GM23248 (cell line): ENCODE results near the gene NR3C2.

Source experiments
- EZH2 ChIP-seq: fragments of 200-600 bp; sonication (generic); IDR thresholded peaks from 2 replicates; pipeline ENCODE4 v1.6.1; 2018; ENCODE audit warnings: antibody characterized with exemption, mild to moderate bottlenecking; ENCODE audit not compliant: insufficient read depth, poor library complexity, severe bottlenecking
- EZH2phosphoT487 ChIP-seq: fragments of 200-600 bp; sonication (generic); IDR thresholded peaks from 2 replicates; pipeline ENCODE4 v1.6.1; 2018; ENCODE audit warnings: antibody characterized with exemption, moderate library complexity, mild to moderate bottlenecking, low read depth; ENCODE audit not compliant: insufficient read depth

DNA sequence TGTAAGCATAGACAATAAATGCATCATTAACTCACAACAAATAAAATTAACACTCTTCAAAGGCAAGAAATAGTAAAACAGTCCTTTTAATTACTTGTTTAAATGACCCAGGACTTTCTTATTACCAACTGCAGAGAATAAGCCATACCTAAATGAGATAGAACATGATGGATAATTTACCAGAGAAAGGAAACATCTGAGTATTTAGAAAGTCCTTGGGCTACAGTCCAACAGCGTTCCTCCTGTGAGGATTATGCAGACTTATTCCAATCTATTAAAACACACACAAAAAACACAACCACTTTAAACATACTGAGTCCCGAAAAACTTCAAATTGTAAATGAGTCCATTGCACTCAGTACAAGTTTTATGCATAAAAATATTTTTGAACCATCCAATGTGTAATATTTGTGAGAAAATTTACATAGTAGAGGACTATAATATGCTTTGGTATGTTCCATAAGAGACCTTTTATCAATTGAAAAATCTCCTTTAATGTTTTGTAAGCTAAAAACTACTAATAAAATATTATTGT, 129.2 kb downstream of the NR3C2 start:
- TF ChIP-seq EZH2: no peak
- TF ChIP-seq EZH2phosphoT487: no peak
